C4-2B (cell line): ENCODE results near the gene PTPRD.

Source experiments
- CTCF ChIP-seq: fragments of 450-650 bp; conservative IDR thresholded peaks from 2 replicates; pipeline ENCODE4 v1.5.1; 2017; ENCODE audit warnings: mild to moderate bottlenecking
- ZFX ChIP-seq: fragments of 450-650 bp; IDR thresholded peaks from 2 replicates; pipeline ENCODE4 v1.6.1; 2017

- TF ChIP-seq CTCF (no peak), ZFX (no peak)
Observed at GRCh38 chr9:10228082-10228481, 384.7 kb downstream of the PTPRD start.
